IMR-90 (cell line): ENCODE measurements around the gene PPM1A. TPM values are rescaled to one million over a fixed set of nuclear protein-coding genes. Genes with fewer than 3 reads are reported as not detected.

ENCODE experiments used
- ATAC-seq: fragments of 200-7000 bp; cut with Tn5 transposase; 2 replicates; pipeline ENCODE4 v1.9.1; 2020; ENCODE audit warnings: low read depth, mild to moderate bottlenecking, moderate library complexity
- BruUV-seq: library from RNA; stranded (reverse); fragments of 400-500 nt; replicated peaks from 2 replicates; lab custom pipeline; 2021; lab: Mats Ljungman, UMichigan
- CTCF ChIA-PET: fragments of 300-600 bp; formaldehyde crosslinking; extraction: SDS; loops from one replicate; lab custom pipeline; 2021; ENCODE audit warnings: antibody characterized with exemption; lab: Yijun Ruan, JAX
- POLR2A ChIA-PET: fragments of 300-600 bp; sonication (Branson Sonifier 250); formaldehyde crosslinking; loops from one replicate; lab custom pipeline; 2022; ENCODE audit warnings: antibody characterized with exemption; ENCODE audit not compliant: unreplicated experiment; lab: Charles Lee
- DNase-seq: peaks from one replicate; pipeline ENCODE4 v3.0.0; 2013
- H2AFZ ChIP-seq: replicated peaks from 2 replicates; pipeline ENCODE3; 2013; ENCODE audit warnings: low read length, mild to moderate bottlenecking; ENCODE audit not compliant: poor library complexity
- H2AK5ac ChIP-seq: 2 replicates; pipeline ENCODE4 v1.6.1; 2013; ENCODE audit warnings: low read depth, low read length, inconsistent platforms
- H2AK9ac ChIP-seq: replicated peaks from 2 replicates; pipeline ENCODE3; 2013; ENCODE audit warnings: mild to moderate bottlenecking, low read depth, low read length, moderate library complexity; ENCODE audit not compliant: poor library complexity
- H2BK120ac ChIP-seq: 2 replicates; pipeline ENCODE4 v1.6.1; 2013; ENCODE audit warnings: low read depth, low read length, inconsistent platforms
- H2BK15ac ChIP-seq: 3 replicates; pipeline ENCODE4 v1.6.1; 2013; ENCODE audit warnings: low read depth, low read length, inconsistent platforms
- H2BK20ac ChIP-seq: 2 replicates; pipeline ENCODE4 v1.6.1; 2013; ENCODE audit warnings: low read depth, mild to moderate bottlenecking, inconsistent platforms, low read length, moderate library complexity
- H2BK5ac ChIP-seq: 2 replicates; pipeline ENCODE4 v1.6.1; 2013; ENCODE audit warnings: mild to moderate bottlenecking, low read depth, low read length, inconsistent platforms; ENCODE audit not compliant: poor library complexity, severe bottlenecking
- H3K14ac ChIP-seq: replicated peaks from 2 replicates; pipeline ENCODE4 v1.6.1; 2013; ENCODE audit warnings: low read depth, low read length, inconsistent platforms
- H3K18ac ChIP-seq: 2 replicates; pipeline ENCODE4 v1.6.1; 2013; ENCODE audit warnings: low read depth, low read length, control low read depth
- H3K23ac ChIP-seq: 2 replicates; pipeline ENCODE4 v1.6.1; 2013; ENCODE audit warnings: low read depth, low read length, inconsistent platforms
- H3K27ac ChIP-seq: 2 replicates; pipeline ENCODE4 v1.5.1; 2013; ENCODE audit warnings: mild to moderate bottlenecking, control low read depth, low read length; ENCODE audit not compliant: insufficient read depth
- H3K27me3 ChIP-seq: 2 replicates; pipeline ENCODE4 v1.6.1; 2013; ENCODE audit warnings: low read length; ENCODE audit not compliant: control insufficient read depth, insufficient read depth
- H3K36me3 ChIP-seq: 2 replicates; pipeline ENCODE4 v1.6.1; 2013; ENCODE audit warnings: low read length, mixed read lengths; ENCODE audit not compliant: control insufficient read depth, insufficient read depth
- H3K4ac ChIP-seq: 2 replicates; pipeline ENCODE4 v1.6.1; 2013; ENCODE audit warnings: low read depth, low read length, inconsistent platforms
- H3K4me1 ChIP-seq: 2 replicates; pipeline ENCODE4 v1.6.1; 2013; ENCODE audit warnings: low read length, mixed read lengths; ENCODE audit not compliant: control insufficient read depth, insufficient read depth
- H3K4me2 ChIP-seq: 2 replicates; pipeline ENCODE4 v1.6.1; 2013; ENCODE audit warnings: low read depth, mild to moderate bottlenecking, control low read depth, low read length, moderate library complexity
- H3K4me3 ChIP-seq: 2 replicates; pipeline ENCODE4 v1.5.1; 2013; ENCODE audit warnings: low read depth, mild to moderate bottlenecking, control low read depth, low read length, moderate library complexity; ENCODE audit not compliant: insufficient read depth
- H3K56ac ChIP-seq: 2 replicates; pipeline ENCODE4 v1.6.1; 2013; ENCODE audit warnings: low read length, inconsistent platforms; ENCODE audit not compliant: insufficient read depth; ENCODE audit errors: extremely low read depth
- H3K79me1 ChIP-seq, 2 experiments: 2 replicates each; pipeline ENCODE4 v1.6.1; 2013; ENCODE audit warnings: low read length in 2 of 2, inconsistent platforms in 1 of 2, low read depth in 1 of 2
- H3K9ac ChIP-seq: 2 replicates; pipeline ENCODE4 v1.6.1; 2013; ENCODE audit warnings: low read depth, low read length, control low read depth
- H3K9me1 ChIP-seq: 2 replicates; pipeline ENCODE4 v1.6.1; 2013; ENCODE audit warnings: low read length, inconsistent platforms; ENCODE audit not compliant: insufficient read depth
- H3K9me3 ChIP-seq: 2 replicates; pipeline ENCODE4 v1.6.1; 2013; ENCODE audit warnings: low read length; ENCODE audit not compliant: control insufficient read depth, insufficient read depth
- H4K20me1 ChIP-seq: 2 replicates; pipeline ENCODE4 v1.6.1; 2013; ENCODE audit warnings: low read length, inconsistent platforms; ENCODE audit not compliant: insufficient read depth
- H4K5ac ChIP-seq: 2 replicates; pipeline ENCODE4 v1.6.1; 2013; ENCODE audit warnings: mild to moderate bottlenecking, low read depth, low read length, control low read depth
- H4K8ac ChIP-seq, 2 experiments: 2 replicates each; pipeline ENCODE4 v1.6.1; 2013; ENCODE audit warnings: low read depth in 2 of 2, low read length in 2 of 2, control low read depth in 1 of 2, inconsistent platforms in 1 of 2
- H4K91ac ChIP-seq: 2 replicates; pipeline ENCODE4 v1.6.1; 2013; ENCODE audit warnings: low read depth, low read length, inconsistent platforms; ENCODE audit not compliant: insufficient read depth
- CEBPB ChIP-seq: IDR thresholded peaks from 2 replicates; pipeline ENCODE4 v1.6.1; 2012; ENCODE audit warnings: low read depth, low read length, improper control_type of control experiment
- CHD1 ChIP-seq: IDR thresholded peaks from 2 replicates; pipeline ENCODE4 v1.6.1; 2012; ENCODE audit warnings: low read depth, low read length, improper control_type of control experiment
- MAZ ChIP-seq: IDR thresholded peaks from 2 replicates; pipeline ENCODE4 v1.6.1; 2012; ENCODE audit warnings: low read depth, mild to moderate bottlenecking, low read length, improper control_type of control experiment, moderate library complexity, borderline replicate concordance
- POLR2A ChIP-seq: IDR thresholded peaks from 2 replicates; pipeline ENCODE4 v1.6.1; 2012; ENCODE audit warnings: mild to moderate bottlenecking, low read depth, low read length
- RCOR1 ChIP-seq: IDR thresholded peaks from 2 replicates; pipeline ENCODE4 v1.6.1; 2012; ENCODE audit warnings: mild to moderate bottlenecking, low read length, improper control_type of control experiment; ENCODE audit not compliant: insufficient replicate concordance
- RFX5 ChIP-seq: IDR thresholded peaks from 2 replicates; pipeline ENCODE4 v1.8.0; 2012; ENCODE audit warnings: low read depth, mild to moderate bottlenecking, low read length, moderate library complexity
- USF2 ChIP-seq: fragments of 150-350 bp; IDR thresholded peaks from 2 replicates; pipeline ENCODE4 v1.6.1; 2017; ENCODE audit warnings: mild to moderate bottlenecking, antibody characterized with exemption, low read length, low read depth
- WGBS, 2 experiments: methylation state at CpG; one replicate each; pipeline versions ENCODE4 v1.1.5 to v1.1.7; 2013; ENCODE audit warnings: missing lambda C conversion rate in 2 of 2; ENCODE audit not compliant: insufficient read length in 1 of 2; ENCODE audit errors: extremely low coverage in 2 of 2; 5-methylcytosine and 5-hydroxymethylcytosine counted together
- dilution Hi-C: fragments of 300-500 bp; cut with HindIII; formaldehyde crosslinking; loops from one replicate; pipeline ENCODE4 v1.14.3; 2018; ENCODE audit warnings: low sequenced_read_pairs; ENCODE audit not compliant: unreplicated experiment
- in situ Hi-C: fragments of 300-500 bp; cut with MboI; formaldehyde crosslinking; loops from 3 replicates; pipeline ENCODE4 v1.14.3; 2019; ENCODE audit warnings: low sequenced_read_pairs, inconsistent platforms, mixed read lengths
- intact Hi-C: fragments of 100-400 bp; cut with micrococcal nuclease; formaldehyde crosslinking; loops from 2 replicates; pipeline ENCODE4 v1.10.0; 2022
- polyA plus RNA-seq, 3 experiments: library from polyadenylated mRNA; depleted of rRNA; stranded (reverse); fragments of >200 nt; gene quantifications; 2 replicates each; pipeline ENCODE4 v1.2.3, GENCODE V29; 2012; ENCODE audit warnings: low replicate concordance in 1 of 3
- total RNA-seq: library from RNA; depleted of rRNA; stranded (reverse); fragments of >200 nt; gene quantifications from 2 replicates; pipeline ENCODE4 v1.2.3, GENCODE V29; 2012

PPM1A gene
- total and polyA plus RNA-seq, 2 of the 4 experiments (the other 2 are of a cell fraction), result 14.3 to 15.1 TPM

- Histone ChIP-seq H3K9ac (no peak overlapping the region), H2BK15ac (no peak overlapping the region), H3K36me3 (no peaks in the 10 kb centered on the region), H3K4ac (no peak overlapping the region), H3K9me3 (0 out of 2 replicates have a peak, but pooled peaks cover 2% of the 10 kb centered on the region), H2BK5ac (no peak overlapping the region), H4K91ac (no peak overlapping the region), H3K9me1 (no peaks in the 10 kb centered on the region), H3K27ac (no peak overlapping the region), H2BK20ac (no peak overlapping the region), H3K18ac (no peak overlapping the region), H2BK120ac (no peak overlapping the region), H3K56ac (no peak overlapping the region), H2AK5ac (no peak overlapping the region), H2AFZ (no peak overlapping the region), H4K5ac (no peak overlapping the region), H4K20me1 (no peaks in the 10 kb centered on the region), H3K4me2 (no peak overlapping the region), H3K23ac (no peak overlapping the region), H3K4me3 (no peak overlapping the region), H3K14ac (no peak overlapping the region), H2AK9ac (no peak overlapping the region), H3K4me1 (no peaks in the 10 kb centered on the region; the same call in 1 of the 2 replicates), H3K79me1 (no peaks in the 10 kb centered on the region), H3K27me3 (peaks cover 32% of the 10 kb centered on the region), H4K8ac (no peak overlapping the region)
- no peak for DNase-seq
- ATAC-seq, result no peak
- ChIA-PET POLR2A (no interaction called here), CTCF (interaction anchor here (1.2 kb wide), 1 partner anchor 27 kb away, joined by 3 read pairs; no protein-coding TSS in a partner anchor)
- no peak for TF ChIP-seq CEBPB
- TF ChIP-seq CHD1, result no peak
- TF ChIP-seq MAZ, result no peak
- TF ChIP-seq USF2, result no peak
- TF ChIP-seq RCOR1, result no peak
- TF ChIP-seq RFX5, result no peak
- TF ChIP-seq POLR2A, result no peak
- dilution Hi-C loops, result no loop called here
- in situ Hi-C loops, result loop anchor here (25.0 kb wide), 1 partner anchor 709 kb away; no protein-coding TSS in a partner anchor
- BruUV-seq, result no TSS peak
- 100% methylated on average over 1 of the region's 6 CpGs; no CpG with 5 or more reads in 1 of the 2 experiments for whole genome bisulfite sequencing, 2 experiments
- intact Hi-C loops, result no loop called here
These were observed 79.6 kb downstream of the PPM1A start for GRCh38 chr14:60328583-60328982.
